Measurements from ENCODE around the gene ARL10.
"Not testable (repeated sequence)": the region's sequence is repeated elsewhere in the genome, so short reads cannot be mapped to it uniquely, and the experiment has no call there.

The ARL10 gene

GRCh38 chr5:176388444-176389134 is 23.3 kb downstream of the ARL10 start, which contains the start of the genes HIGD2A and NOP16:
Gene HIGD2A (plus strand): TSS chr5:176388751. CDS start chr5:176388820, 69 bp downstream.
Gene NOP16 (minus strand): TSS chr5:176388598. CDS start chr5:176388539, 59 bp downstream.
- peak; percentile 95 to 99 for DNase-seq (ENCODE audit: low read depth in 2 of 2)

- no peak for DNase-seq (ENCODE audit: low read depth in 2 of 2)
Measured at GRCh38 chr5:176389135-176390123, 24.1 kb downstream of the ARL10 start.

GRCh38 chr5:176391479-176391878 is 26.2 kb downstream of the ARL10 start:
- DNase-seq (ENCODE audit: low read depth in 2 of 2) = no peak

GRCh38 chr5:176391999-176392398 is 26.7 kb downstream of the ARL10 start:
- DNase-seq (ENCODE audit: low read depth in 2 of 2) = no peak

GRCh38 chr5:176392526-176392925 is 27.2 kb downstream of the ARL10 start:
- no peak for DNase-seq (ENCODE audit: low read depth in 2 of 2)

GRCh38 chr5:176394096-176394495 is 28.8 kb downstream of the ARL10 start:
- no peak for DNase-seq (ENCODE audit: low read depth in 2 of 2)

GRCh38 chr5:176394881-176395675 is 29.8 kb downstream of the ARL10 start:
- no peak for DNase-seq (ENCODE audit: low read depth in 2 of 2)

- DNase-seq (ENCODE audit: low read depth in 2 of 2) = no peak
Measured at GRCh38 chr5:176396330-176396729, 31.0 kb downstream of the ARL10 start.

- no peak for DNase-seq (ENCODE audit: low read depth in 2 of 2)
Measured at GRCh38 chr5:176397736-176398420, 32.6 kb downstream of the ARL10 start.

- DNase-seq (ENCODE audit: low read depth in 2 of 2) = no peak
Measured at GRCh38 chr5:176400382-176401156, 35.3 kb downstream of the ARL10 start.

- no peak for DNase-seq (ENCODE audit: low read depth in 2 of 2)
Measured at GRCh38 chr5:176401281-176402205, 36.3 kb downstream of the ARL10 start.

GRCh38 chr5:176405656-176406435 is 40.6 kb downstream of the ARL10 start:
- DNase-seq (ENCODE audit: low read depth in 2 of 2) = no peak

GRCh38 chr5:176406436-176407052 is 41.3 kb downstream of the ARL10 start:
- no peak for DNase-seq (ENCODE audit: low read depth in 2 of 2)

GRCh38 chr5:176407456-176408251 is 42.4 kb downstream of the ARL10 start:
- DNase-seq (ENCODE audit: low read depth in 2 of 2) = no peak

- not testable (repeated sequence) for DNase-seq (ENCODE audit: low read depth in 2 of 2)
Measured at GRCh38 chr5:176408252-176408573, 42.9 kb downstream of the ARL10 start.

GRCh38 chr5:176408590-176408989 is 43.3 kb downstream of the ARL10 start:
- no peak for DNase-seq (ENCODE audit: low read depth in 2 of 2)

GRCh38 chr5:176409765-176410164 is 44.5 kb downstream of the ARL10 start:
- no peak for DNase-seq (ENCODE audit: low read depth in 2 of 2)

Data from stimulated activated CD4-positive, alpha-beta T cell treated with anti-CD3 and anti-CD28 coated beads, Interleukin-1b, Interleukin-23, amount 100 ng/mL, for 1 hour (primary cell).